Natural killer cell (primary cell): ENCODE data around the gene KRTAP5-5. TPM values are rescaled to one million over a fixed set of nuclear protein-coding genes. Genes with fewer than 3 reads are reported as not detected.
"Not testable (repeated sequence)": the region's sequence is repeated elsewhere in the genome, so short reads cannot be mapped to it uniquely, and the experiment has no call there.

Experiments used
- ATAC-seq, 3 donors: fragments of 150-1000 bp in 2 of 3; fragments of 200-7000 bp in 1 of 3; cut with Tn5 transposase; 1 replicate in 1 of 3; 2 replicates in 2 of 3; pipeline ENCODE4 v1.10.0; 2021; ENCODE audit warnings: mild to moderate bottlenecking in 2 of 3, moderate library complexity in 2 of 3
- DNase-seq, 2 donors: peaks; one replicate each; pipeline versions ENCODE4 v3.0.0 to v3.0.0-alpha.2; 2013 to 2021; ENCODE audit warnings: mixed read lengths in 1 of 2
- H3K27ac ChIP-seq: one replicate; pipeline ENCODE4 v1.5.1; 2013; ENCODE audit warnings: mild to moderate bottlenecking, low read length
- H3K27me3 ChIP-seq: one replicate; pipeline ENCODE4 v1.6.1; 2013; ENCODE audit warnings: low read length; ENCODE audit not compliant: control insufficient read depth, insufficient read depth
- H3K36me3 ChIP-seq: one replicate; pipeline ENCODE4 v1.6.1; 2013; ENCODE audit warnings: low read length; ENCODE audit not compliant: control insufficient read depth, insufficient read depth
- H3K4me1 ChIP-seq: one replicate; pipeline ENCODE4 v1.6.1; 2013; ENCODE audit warnings: low read length; ENCODE audit not compliant: control insufficient read depth, insufficient read depth
- H3K4me3 ChIP-seq: one replicate; pipeline ENCODE4 v1.5.1; 2013; ENCODE audit warnings: low read length
- H3K9me3 ChIP-seq: one replicate; pipeline ENCODE4 v1.6.1; 2013; ENCODE audit warnings: low read length; ENCODE audit not compliant: control insufficient read depth, insufficient read depth
- H3K27ac Mint-ChIP-seq, 2 donors: one replicate each; pipeline ENCODE4 v1.8.0; 2022; ENCODE audit warnings: mild to moderate bottlenecking in 2 of 2, mixed read lengths in 2 of 2, moderate library complexity in 1 of 2
- H3K27me3 Mint-ChIP-seq, 2 donors: one replicate each; pipeline ENCODE4 v1.8.0; 2022; ENCODE audit warnings: low read depth in 2 of 2, mixed read lengths in 2 of 2
- H3K36me3 Mint-ChIP-seq: one replicate; pipeline ENCODE4 v1.8.0; 2022; ENCODE audit warnings: mixed read lengths
- H3K4me1 Mint-ChIP-seq, 2 donors: one replicate each; pipeline ENCODE4 v1.8.0; 2022; ENCODE audit warnings: mixed read lengths in 2 of 2
- H3K4me3 Mint-ChIP-seq: one replicate; pipeline ENCODE4 v1.8.0; 2022; ENCODE audit warnings: mild to moderate bottlenecking, moderate library complexity, mixed read lengths
- H3K9me3 Mint-ChIP-seq, 2 donors: one replicate each; pipeline ENCODE4 v1.8.0; 2022; ENCODE audit warnings: mixed read lengths in 2 of 2
- WGBS: methylation state at CpG from one replicate; pipeline ENCODE4 v1.1.7; 2013; ENCODE audit warnings: missing lambda C conversion rate; ENCODE audit not compliant: insufficient coverage; 5-methylcytosine and 5-hydroxymethylcytosine counted together
- intact Hi-C: fragments of 100-400 bp; cut with micrococcal nuclease; formaldehyde crosslinking; loops from one replicate; pipeline ENCODE4 v1.14.2; 2022
- total RNA-seq, 4 donors: library from RNA; stranded (reverse); fragments of 120-200 nt in 1 of 4; gene quantifications; one replicate each; pipeline versions ENCODE4 v1.2.3 to v1.2.4, GENCODE V29; 2013 to 2022
- TF ChIP-seq, protein P1 (sequence below): fragments of 200-600 bp; IDR thresholded peaks from one replicate; pipeline ENCODE4 v1.8.0; 2022; ENCODE audit warnings: antibody characterized with exemption

The KRTAP5-5 gene
- total RNA-seq, 3 donors from 2014 or later (not counting 1 experiment from before 2014, with no cell fraction given) = not detected

DNA sequence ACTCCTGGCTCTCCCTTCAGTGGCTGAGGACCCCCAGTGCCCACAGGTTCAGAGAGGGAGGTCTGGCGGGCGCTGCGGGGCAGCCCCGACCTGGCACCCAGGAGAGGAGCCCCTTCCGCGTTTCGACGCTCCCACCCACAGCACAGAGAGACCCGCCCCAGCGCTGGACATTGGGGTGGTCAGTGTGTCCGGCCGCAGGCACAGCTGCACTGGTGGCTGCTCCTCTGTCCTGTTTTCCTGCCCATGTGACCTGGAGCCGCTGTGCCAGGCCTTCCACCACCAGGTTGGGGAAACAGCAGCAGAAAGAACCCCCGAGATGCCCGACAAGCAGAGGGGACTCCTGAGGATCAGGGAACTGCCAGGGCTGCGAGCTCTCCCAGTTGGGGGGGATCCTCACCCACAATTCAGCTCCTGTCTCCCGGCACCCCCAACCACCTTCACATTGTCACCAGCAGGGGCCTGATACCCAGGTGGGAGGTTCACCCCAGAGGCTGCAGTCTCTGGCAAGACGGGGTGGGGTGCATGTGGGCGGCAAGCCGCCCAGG is 13.6 kb downstream of the KRTAP5-5 start:
- peaks cover 14 to 19% of the 10 kb centered on the region in 2 donors for H3K27me3 Mint-ChIP-seq

DNA sequence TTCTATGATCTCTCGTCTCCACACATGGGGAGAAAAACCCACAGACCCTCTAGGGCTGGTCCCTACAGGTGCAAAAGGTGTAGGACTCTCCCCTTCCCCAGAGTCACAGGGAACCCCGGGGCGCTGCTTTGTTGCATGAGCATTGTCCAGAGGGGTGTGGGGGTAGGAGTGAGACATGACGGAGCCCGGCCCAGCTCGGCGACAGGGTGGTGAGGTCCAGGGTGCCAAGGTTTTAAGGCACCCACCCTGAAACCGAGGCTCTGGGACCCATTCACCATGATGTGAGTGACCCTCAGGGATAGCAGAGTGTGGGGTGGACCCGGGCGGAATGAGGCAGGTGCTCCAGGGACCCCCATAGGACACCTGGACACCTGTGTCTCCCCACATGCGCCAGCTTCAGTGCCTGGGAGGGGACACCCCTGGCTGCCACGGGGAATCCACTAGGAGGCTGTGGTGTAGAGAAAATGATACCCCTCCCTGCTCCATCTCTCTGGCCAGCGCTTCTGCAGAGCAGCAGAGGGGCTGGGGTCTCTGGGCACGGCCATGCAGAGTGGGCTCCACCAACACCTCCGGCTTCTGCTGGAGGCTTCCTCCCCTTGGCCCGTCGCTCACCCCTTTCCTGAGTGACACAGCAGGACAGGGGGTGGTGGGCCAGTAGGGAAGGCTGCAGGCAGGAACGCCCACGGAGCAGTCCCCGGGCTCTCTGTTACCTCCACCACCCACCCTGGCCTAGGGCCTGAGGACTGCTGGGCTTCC is 15.2 kb downstream of the KRTAP5-5 start:
- DNase-seq = no peak
- peaks cover 7% of the 10 kb centered on the region for H3K27me3 ChIP-seq

More for the DNA sequence above, 13.6 kb downstream of the KRTAP5-5 start:
- TF ChIP-seq, protein P1, sequence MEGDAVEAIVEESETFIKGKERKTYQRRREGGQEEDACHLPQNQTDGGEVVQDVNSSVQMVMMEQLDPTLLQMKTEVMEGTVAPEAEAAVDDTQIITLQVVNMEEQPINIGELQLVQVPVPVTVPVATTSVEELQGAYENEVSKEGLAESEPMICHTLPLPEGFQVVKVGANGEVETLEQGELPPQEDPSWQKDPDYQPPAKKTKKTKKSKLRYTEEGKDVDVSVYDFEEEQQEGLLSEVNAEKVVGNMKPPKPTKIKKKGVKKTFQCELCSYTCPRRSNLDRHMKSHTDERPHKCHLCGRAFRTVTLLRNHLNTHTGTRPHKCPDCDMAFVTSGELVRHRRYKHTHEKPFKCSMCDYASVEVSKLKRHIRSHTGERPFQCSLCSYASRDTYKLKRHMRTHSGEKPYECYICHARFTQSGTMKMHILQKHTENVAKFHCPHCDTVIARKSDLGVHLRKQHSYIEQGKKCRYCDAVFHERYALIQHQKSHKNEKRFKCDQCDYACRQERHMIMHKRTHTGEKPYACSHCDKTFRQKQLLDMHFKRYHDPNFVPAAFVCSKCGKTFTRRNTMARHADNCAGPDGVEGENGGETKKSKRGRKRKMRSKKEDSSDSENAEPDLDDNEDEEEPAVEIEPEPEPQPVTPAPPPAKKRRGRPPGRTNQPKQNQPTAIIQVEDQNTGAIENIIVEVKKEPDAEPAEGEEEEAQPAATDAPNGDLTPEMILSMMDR = no peak
- no peaks in the 10 kb centered on the region for H3K36me3 Mint-ChIP-seq
- Histone ChIP-seq H3K36me3 (no peaks in the 10 kb centered on the region), H3K4me3 (no peak overlapping the region), H3K27me3 (peaks cover 7% of the 10 kb centered on the region), H3K4me1 (no peaks in the 10 kb centered on the region), H3K27ac (no peak overlapping the region), H3K9me3 (no peaks in the 10 kb centered on the region)
- no peaks in the 10 kb centered on the region for H3K9me3 Mint-ChIP-seq
- intact Hi-C loops = no loop called here
- no peak for DNase-seq
- WGBS = 92% methylated on average over 18 of the region's 20 CpGs
- no peak overlapping the region for H3K4me3 Mint-ChIP-seq
- H3K4me1 Mint-ChIP-seq = no peaks in the 10 kb centered on the region
- no peak overlapping the region for H3K27ac Mint-ChIP-seq
- ATAC-seq = no peak

DNA sequence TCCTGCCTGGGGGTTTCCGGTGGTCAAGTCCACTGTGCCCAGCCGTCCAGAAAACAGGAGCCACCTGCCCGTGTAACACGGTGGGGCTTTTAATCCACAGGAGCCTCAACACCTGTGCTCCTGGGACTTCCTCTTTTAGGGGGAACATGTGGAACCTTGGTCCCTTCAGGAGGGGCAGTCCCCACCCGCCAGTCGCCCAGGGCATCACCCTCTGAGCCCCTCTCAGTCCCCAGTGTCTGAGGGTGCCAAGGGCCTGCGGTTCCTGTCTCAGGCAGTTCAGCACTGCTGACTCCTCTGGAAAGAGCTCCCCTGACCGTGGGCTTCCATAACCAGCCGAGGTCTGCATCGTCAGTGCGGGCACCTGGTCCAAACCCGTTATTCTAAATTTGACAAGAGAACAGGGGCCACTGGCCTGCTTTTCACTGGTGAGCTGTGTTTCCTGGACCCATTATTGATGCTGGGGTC is 15.8 kb downstream of the KRTAP5-5 start:
- Mint-ChIP-seq H3K36me3 (no peaks in the 10 kb centered on the region), H3K27ac (no peak overlapping the region), H3K4me1 (no peaks in the 10 kb centered on the region), H3K27me3 (peaks cover 9 to 10% of the 10 kb centered on the region in 2 donors), H3K9me3 (no peaks in the 10 kb centered on the region), H3K4me3 (no peak overlapping the region)
- H3K4me3 ChIP-seq = no peak overlapping the region
- WGBS = 37% methylated on average over 12 of the region's 12 CpGs
- H3K9me3 ChIP-seq = no peaks in the 10 kb centered on the region
- TF ChIP-seq, protein P1 = no peak
- DNase-seq (no peak), ATAC-seq (no peak)
- intact Hi-C loops = no loop called here
- H3K27me3 ChIP-seq = peaks cover 1% of the 10 kb centered on the region
- H3K36me3 ChIP-seq = no peaks in the 10 kb centered on the region
- no peak overlapping the region for H3K27ac ChIP-seq
- H3K4me1 ChIP-seq = no peaks in the 10 kb centered on the region

More for the DNA sequence above, 15.2 kb downstream of the KRTAP5-5 start:
- Mint-ChIP-seq H3K27ac (no peak overlapping the region), H3K9me3 (no peaks in the 10 kb centered on the region), H3K4me1 (no peaks in the 10 kb centered on the region), H3K36me3 (no peaks in the 10 kb centered on the region), H3K4me3 (no peak overlapping the region), H3K27me3 (peaks cover 13 to 15% of the 10 kb centered on the region in 2 donors)
- WGBS = 56% methylated on average over 20 of the region's 20 CpGs
- ATAC-seq = no peak
- Histone ChIP-seq H3K4me1 (no peaks in the 10 kb centered on the region), H3K4me3 (no peak overlapping the region), H3K9me3 (no peaks in the 10 kb centered on the region), H3K27ac (no peak overlapping the region), H3K36me3 (no peaks in the 10 kb centered on the region)
- TF ChIP-seq, protein P1 = no peak
- intact Hi-C loops = no loop called here

DNA sequence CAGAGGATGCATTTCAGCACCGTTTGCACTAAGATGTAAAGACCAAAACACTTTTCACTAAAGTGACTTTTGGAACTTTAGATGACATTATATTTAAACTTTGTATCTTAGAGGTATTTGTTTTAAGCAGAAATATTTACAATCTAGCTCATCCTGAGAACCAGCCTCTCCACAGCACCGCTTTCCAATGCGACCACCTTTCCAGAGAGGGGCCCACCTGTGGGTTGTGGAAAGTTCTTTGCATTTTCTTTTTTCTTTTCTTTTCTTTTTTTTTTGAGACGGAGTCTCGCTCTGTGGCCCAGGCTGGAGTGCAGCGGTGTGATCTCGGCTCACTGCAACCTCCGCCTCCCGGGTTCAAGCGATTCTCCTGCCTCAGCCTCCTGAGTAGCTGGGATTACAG is 17.0 kb downstream of the KRTAP5-5 start:
- not testable (repeated sequence) for H3K4me1 ChIP-seq

More for the DNA sequence above, 17.0 kb downstream of the KRTAP5-5 start:
- H3K4me1 Mint-ChIP-seq, H3K36me3 Mint-ChIP-seq, H3K9me3 ChIP-seq, H3K36me3 ChIP-seq, H3K27me3 ChIP-seq, ATAC-seq, H3K9me3 Mint-ChIP-seq, H3K27ac ChIP-seq, intact Hi-C loops, DNase-seq, H3K27ac Mint-ChIP-seq, H3K4me3 Mint-ChIP-seq, H3K4me3 ChIP-seq: not testable (repeated sequence)
- peaks cover 8 to 16% of the 10 kb centered on the region in 2 donors for H3K27me3 Mint-ChIP-seq
- 86% methylated on average over 8 of the region's 10 CpGs for WGBS
